ENCODE measurements around the gene DAZAP1. TPM values are rescaled to one million over a fixed set of nuclear protein-coding genes. Genes with fewer than 3 reads are reported as not detected.

DAZAP1 gene
- total and polyA plus RNA-seq, 2 of the 4 experiments (the other 2 are of a cell fraction), result 22.0 to 62.8 TPM

GRCh38 chr19:1397838-1398237, 9.5 kb upstream of the DAZAP1 start:
- ATAC-seq (ENCODE audit: low read depth), result no peak
- Histone ChIP-seq H2BK15ac (ENCODE audit: low read depth, low read length) (no peak overlapping the region), H2AK9ac (replicated peaks; ENCODE audit: low read depth, low read length, poor library complexity) (peak overlapping the region; percentile 85), H3K14ac (replicated peaks; ENCODE audit: low read depth, low read length) (no peak overlapping the region), H3K79me1 (ENCODE audit: low read depth in 1 of 2, low read length in 2 of 2) (peaks cover 0 to 10% of the 10 kb centered on the region in 2 experiments; a peak in 3 of 4 replicates), H4K91ac (ENCODE audit: insufficient read depth, low read depth, low read length) (no peak overlapping the region), H2AK5ac (ENCODE audit: low read depth, low read length) (no peak overlapping the region), H3K4me1 (ENCODE audit: control insufficient read depth, insufficient read depth, low read length) (peaks cover 6% of the 10 kb centered on the region), H3K56ac (ENCODE audit: extremely low read depth, insufficient read depth, low read length) (no peak overlapping the region), H2BK120ac (ENCODE audit: low read depth, low read length) (no peak overlapping the region), H3K9me3 (ENCODE audit: control insufficient read depth, insufficient read depth, low read length) (no peaks in the 10 kb centered on the region), H3K4ac (ENCODE audit: low read depth, low read length) (no peak overlapping the region), H3K9me1 (ENCODE audit: insufficient read depth, low read length) (no peaks in the 10 kb centered on the region), H4K8ac (ENCODE audit: low read depth in 2 of 2, low read length in 2 of 2) (no peak overlapping the region), H3K36me3 (ENCODE audit: control insufficient read depth, insufficient read depth, low read length) (peaks cover 9% of the 10 kb centered on the region), H2BK20ac (ENCODE audit: low read depth, low read length) (no peak overlapping the region), H2AFZ (replicated peaks; ENCODE audit: low read length, poor library complexity) (no peak overlapping the region), H4K20me1 (ENCODE audit: insufficient read depth, low read length) (no peaks in the 10 kb centered on the region), H4K5ac (ENCODE audit: low read depth, low read length) (no peak overlapping the region), H3K27ac (ENCODE audit: insufficient read depth, low read length) (no peak overlapping the region), H2BK5ac (ENCODE audit: low read depth, low read length, poor library complexity, severe bottlenecking) (no peak overlapping the region), H3K23ac (ENCODE audit: low read depth, low read length) (no peak overlapping the region), H3K18ac (ENCODE audit: low read depth, low read length) (no peak overlapping the region), H3K4me3 (ENCODE audit: insufficient read depth, low read depth, low read length) (no peak overlapping the region), H3K27me3 (ENCODE audit: control insufficient read depth, insufficient read depth, low read length) (no peaks in the 10 kb centered on the region), H3K9ac (ENCODE audit: low read depth, low read length) (no peak overlapping the region), H3K4me2 (ENCODE audit: low read depth, low read length) (no peak overlapping the region)
- dilution Hi-C loops (cut with HindIII; ENCODE audit: low sequenced_read_pairs, unreplicated experiment) (no loop called here), intact Hi-C loops (cut with micrococcal nuclease) (no loop called here), in situ Hi-C loops (cut with MboI; ENCODE audit: low sequenced_read_pairs) (no loop called here)
- no TSS peak for BruUV-seq (replicated peaks)
- ChIA-PET CTCF (no interaction called here), POLR2A (ENCODE audit: unreplicated experiment) (no interaction called here)
- WGBS, 2 experiments (ENCODE audit: extremely low coverage in 2 of 2, insufficient read length in 1 of 2), result 97% methylated on average over 4 of the region's 9 CpGs; no CpG with 5 or more reads in 1 of the 2 experiments
- no peak for DNase-seq
- no peak for TF ChIP-seq NFE2L2 (IDR thresholded peaks at IDR 0.05; ENCODE audit: low read depth, low read length)
